IMR-90 (cell line): Measurements from ENCODE around the gene B9D1. TPM values are rescaled to one million over a fixed set of nuclear protein-coding genes. Genes with fewer than 3 reads are reported as not detected.
A peak's percentile ranks its signal among the peaks of the same experiment; 100 is the strongest.

Source experiments
- ATAC-seq: fragments of 200-7000 bp; cut with Tn5 transposase; 2 replicates; pipeline ENCODE4 v1.9.1; 2020; ENCODE audit warnings: low read depth, mild to moderate bottlenecking, moderate library complexity
- BruUV-seq: library from RNA; stranded (reverse); fragments of 400-500 nt; replicated peaks from 2 replicates; lab custom pipeline; 2021; lab: Mats Ljungman, UMichigan
- CTCF ChIA-PET: fragments of 300-600 bp; formaldehyde crosslinking; extraction: SDS; loops from one replicate; lab custom pipeline; 2021; ENCODE audit warnings: antibody characterized with exemption; lab: Yijun Ruan, JAX
- POLR2A ChIA-PET: fragments of 300-600 bp; sonication (Branson Sonifier 250); formaldehyde crosslinking; loops from one replicate; lab custom pipeline; 2022; ENCODE audit warnings: antibody characterized with exemption; ENCODE audit not compliant: unreplicated experiment; lab: Charles Lee
- DNase-seq: peaks from one replicate; pipeline ENCODE4 v3.0.0; 2013
- H2AFZ ChIP-seq: replicated peaks from 2 replicates; pipeline ENCODE3; 2013; ENCODE audit warnings: low read length, mild to moderate bottlenecking; ENCODE audit not compliant: poor library complexity
- H2AK5ac ChIP-seq: 2 replicates; pipeline ENCODE4 v1.6.1; 2013; ENCODE audit warnings: low read depth, low read length, inconsistent platforms
- H2AK9ac ChIP-seq: replicated peaks from 2 replicates; pipeline ENCODE3; 2013; ENCODE audit warnings: mild to moderate bottlenecking, low read depth, low read length, moderate library complexity; ENCODE audit not compliant: poor library complexity
- H2BK120ac ChIP-seq: 2 replicates; pipeline ENCODE4 v1.6.1; 2013; ENCODE audit warnings: low read depth, low read length, inconsistent platforms
- H2BK15ac ChIP-seq: 3 replicates; pipeline ENCODE4 v1.6.1; 2013; ENCODE audit warnings: low read depth, low read length, inconsistent platforms
- H2BK20ac ChIP-seq: 2 replicates; pipeline ENCODE4 v1.6.1; 2013; ENCODE audit warnings: low read depth, mild to moderate bottlenecking, inconsistent platforms, low read length, moderate library complexity
- H2BK5ac ChIP-seq: 2 replicates; pipeline ENCODE4 v1.6.1; 2013; ENCODE audit warnings: mild to moderate bottlenecking, low read depth, low read length, inconsistent platforms; ENCODE audit not compliant: poor library complexity, severe bottlenecking
- H3K14ac ChIP-seq: replicated peaks from 2 replicates; pipeline ENCODE4 v1.6.1; 2013; ENCODE audit warnings: low read depth, low read length, inconsistent platforms
- H3K18ac ChIP-seq: 2 replicates; pipeline ENCODE4 v1.6.1; 2013; ENCODE audit warnings: low read depth, low read length, control low read depth
- H3K23ac ChIP-seq: 2 replicates; pipeline ENCODE4 v1.6.1; 2013; ENCODE audit warnings: low read depth, low read length, inconsistent platforms
- H3K27ac ChIP-seq: 2 replicates; pipeline ENCODE4 v1.5.1; 2013; ENCODE audit warnings: mild to moderate bottlenecking, control low read depth, low read length; ENCODE audit not compliant: insufficient read depth
- H3K27me3 ChIP-seq: 2 replicates; pipeline ENCODE4 v1.6.1; 2013; ENCODE audit warnings: low read length; ENCODE audit not compliant: control insufficient read depth, insufficient read depth
- H3K36me3 ChIP-seq: 2 replicates; pipeline ENCODE4 v1.6.1; 2013; ENCODE audit warnings: low read length, mixed read lengths; ENCODE audit not compliant: control insufficient read depth, insufficient read depth
- H3K4ac ChIP-seq: 2 replicates; pipeline ENCODE4 v1.6.1; 2013; ENCODE audit warnings: low read depth, low read length, inconsistent platforms
- H3K4me1 ChIP-seq: 2 replicates; pipeline ENCODE4 v1.6.1; 2013; ENCODE audit warnings: low read length, mixed read lengths; ENCODE audit not compliant: control insufficient read depth, insufficient read depth
- H3K4me2 ChIP-seq: 2 replicates; pipeline ENCODE4 v1.6.1; 2013; ENCODE audit warnings: low read depth, mild to moderate bottlenecking, control low read depth, low read length, moderate library complexity
- H3K4me3 ChIP-seq: 2 replicates; pipeline ENCODE4 v1.5.1; 2013; ENCODE audit warnings: low read depth, mild to moderate bottlenecking, control low read depth, low read length, moderate library complexity; ENCODE audit not compliant: insufficient read depth
- H3K56ac ChIP-seq: 2 replicates; pipeline ENCODE4 v1.6.1; 2013; ENCODE audit warnings: low read length, inconsistent platforms; ENCODE audit not compliant: insufficient read depth; ENCODE audit errors: extremely low read depth
- H3K79me1 ChIP-seq, 2 experiments: 2 replicates each; pipeline ENCODE4 v1.6.1; 2013; ENCODE audit warnings: low read length in 2 of 2, inconsistent platforms in 1 of 2, low read depth in 1 of 2
- H3K9ac ChIP-seq: 2 replicates; pipeline ENCODE4 v1.6.1; 2013; ENCODE audit warnings: low read depth, low read length, control low read depth
- H3K9me1 ChIP-seq: 2 replicates; pipeline ENCODE4 v1.6.1; 2013; ENCODE audit warnings: low read length, inconsistent platforms; ENCODE audit not compliant: insufficient read depth
- H3K9me3 ChIP-seq: 2 replicates; pipeline ENCODE4 v1.6.1; 2013; ENCODE audit warnings: low read length; ENCODE audit not compliant: control insufficient read depth, insufficient read depth
- H4K20me1 ChIP-seq: 2 replicates; pipeline ENCODE4 v1.6.1; 2013; ENCODE audit warnings: low read length, inconsistent platforms; ENCODE audit not compliant: insufficient read depth
- H4K5ac ChIP-seq: 2 replicates; pipeline ENCODE4 v1.6.1; 2013; ENCODE audit warnings: mild to moderate bottlenecking, low read depth, low read length, control low read depth
- H4K8ac ChIP-seq, 2 experiments: 2 replicates each; pipeline ENCODE4 v1.6.1; 2013; ENCODE audit warnings: low read depth in 2 of 2, low read length in 2 of 2, control low read depth in 1 of 2, inconsistent platforms in 1 of 2
- H4K91ac ChIP-seq: 2 replicates; pipeline ENCODE4 v1.6.1; 2013; ENCODE audit warnings: low read depth, low read length, inconsistent platforms; ENCODE audit not compliant: insufficient read depth
- MAFK ChIP-seq: IDR thresholded peaks from 2 replicates; pipeline ENCODE4 v1.6.1; 2012; ENCODE audit warnings: low read depth, low read length, improper control_type of control experiment
- WGBS, 2 experiments: methylation state at CpG; one replicate each; pipeline versions ENCODE4 v1.1.5 to v1.1.7; 2013; ENCODE audit warnings: missing lambda C conversion rate in 2 of 2; ENCODE audit not compliant: insufficient read length in 1 of 2; ENCODE audit errors: extremely low coverage in 2 of 2; 5-methylcytosine and 5-hydroxymethylcytosine counted together
- dilution Hi-C: fragments of 300-500 bp; cut with HindIII; formaldehyde crosslinking; loops from one replicate; pipeline ENCODE4 v1.14.3; 2018; ENCODE audit warnings: low sequenced_read_pairs; ENCODE audit not compliant: unreplicated experiment
- in situ Hi-C: fragments of 300-500 bp; cut with MboI; formaldehyde crosslinking; loops from 3 replicates; pipeline ENCODE4 v1.14.3; 2019; ENCODE audit warnings: low sequenced_read_pairs, inconsistent platforms, mixed read lengths
- intact Hi-C: fragments of 100-400 bp; cut with micrococcal nuclease; formaldehyde crosslinking; loops from 2 replicates; pipeline ENCODE4 v1.10.0; 2022
- polyA plus RNA-seq, 3 experiments: library from polyadenylated mRNA; depleted of rRNA; stranded (reverse); fragments of >200 nt; gene quantifications; 2 replicates each; pipeline ENCODE4 v1.2.3, GENCODE V29; 2012; ENCODE audit warnings: low replicate concordance in 1 of 3
- total RNA-seq: library from RNA; depleted of rRNA; stranded (reverse); fragments of >200 nt; gene quantifications from 2 replicates; pipeline ENCODE4 v1.2.3, GENCODE V29; 2012

Gene B9D1
- total and polyA plus RNA-seq, 2 of the 4 experiments (the other 2 are of a cell fraction) = 42.5 to 43.8 TPM

GRCh38 chr17:19348081-19348650, 14.4 kb downstream of the B9D1 start:
- no peak overlapping the region for H4K5ac ChIP-seq
- no peak overlapping the region for H3K9ac ChIP-seq
- H2AFZ ChIP-seq = peak overlapping the region; percentile 51
- H4K20me1 ChIP-seq = peaks cover 5% of the 10 kb centered on the region; the same call in 1 of the 2 replicates
- WGBS, 2 experiments = no CpG with 5 or more reads among the region's 9 CpGs
- H2BK120ac ChIP-seq = no peak overlapping the region; the same call in 1 of the 2 replicates
- peak overlapping the region; percentile 94; the same call in 1 of the 3 replicates for H2BK15ac ChIP-seq
- H3K9me1 ChIP-seq = peaks cover 16% of the 10 kb centered on the region
- H3K27ac ChIP-seq = no peak overlapping the region
- ChIA-PET CTCF (no interaction called here), POLR2A (no interaction called here)
- H2BK5ac ChIP-seq = peak overlapping the region; percentile 59
- DNase-seq (no peak), ATAC-seq (no peak)
- no peak overlapping the region for H3K18ac ChIP-seq
- no peaks in the 10 kb centered on the region for H3K36me3 ChIP-seq
- peaks cover 0 to 4% of the 10 kb centered on the region in 2 experiments; a peak in 1 of 4 replicates for H3K79me1 ChIP-seq
- 0 out of 2 replicates have a peak overlapping the region, but pooled peaks have one; percentile 34 for H2BK20ac ChIP-seq
- peak overlapping the region; percentile 87 for H3K4ac ChIP-seq
- peak overlapping the region; percentile 86; the same call in 1 of the 2 replicates for H4K91ac ChIP-seq
- peaks cover 17% of the 10 kb centered on the region for H3K4me1 ChIP-seq
- H3K14ac ChIP-seq = peak overlapping the region; percentile 70
- H3K23ac ChIP-seq = no peak overlapping the region
- no peak overlapping the region for H3K4me3 ChIP-seq
- no peak overlapping the region for H3K56ac ChIP-seq
- no peaks in the 10 kb centered on the region for H3K27me3 ChIP-seq
- in situ Hi-C loops = no loop called here
- no TSS peak for BruUV-seq
- dilution Hi-C loops = no loop called here
- no peak overlapping the region for H3K4me2 ChIP-seq
- peak overlapping the region; percentile 89 for H2AK9ac ChIP-seq
- H3K9me3 ChIP-seq = no peaks in the 10 kb centered on the region
- peak overlapping the region in 1 of 2 experiments; percentile 56; a peak in 1 of 4 replicates for H4K8ac ChIP-seq
- H2AK5ac ChIP-seq = peak overlapping the region; percentile 97
- intact Hi-C loops = no loop called here
- TF ChIP-seq MAFK = no peak
